T47D (cell line): ENCODE data around the gene SLC39A5.
"Not testable (repeated sequence)": the region's sequence is repeated elsewhere in the genome, so short reads cannot be mapped to it uniquely, and the experiment has no call there.

ENCODE experiments used
- DNase-seq, 2 experiments: peaks; one replicate each; pipeline versions ENCODE4 v3.0.0 to v3.0.0-alpha.2; 2011 to 2012; ENCODE audit warnings: low read depth in 1 of 2, low spot score in 1 of 2
- JUND ChIP-seq: IDR thresholded peaks from 2 replicates; pipeline ENCODE4 v1.6.1; 2012; ENCODE audit warnings: low read depth
- in situ Hi-C: cut with HindIII; loops from 2 replicates; pipeline ENCODE4 v1.10.0; 2016; ENCODE audit warnings: low sequenced_read_pairs, low pct_unique_long_range_greater_than_20kb

The SLC39A5 gene

GRCh38 chr12:56258068-56258819, 28.4 kb downstream of the SLC39A5 start, which contains the start of gene ANKRD52:
Gene ANKRD52, minus strand, starts transcription at chr12:56258384. Its CDS starts 115 bp downstream, at chr12:56258269.
- peak; percentile 80 to 88 for DNase-seq
- TF ChIP-seq JUND, result no peak
- in situ Hi-C loops, result no loop called here

DNA sequence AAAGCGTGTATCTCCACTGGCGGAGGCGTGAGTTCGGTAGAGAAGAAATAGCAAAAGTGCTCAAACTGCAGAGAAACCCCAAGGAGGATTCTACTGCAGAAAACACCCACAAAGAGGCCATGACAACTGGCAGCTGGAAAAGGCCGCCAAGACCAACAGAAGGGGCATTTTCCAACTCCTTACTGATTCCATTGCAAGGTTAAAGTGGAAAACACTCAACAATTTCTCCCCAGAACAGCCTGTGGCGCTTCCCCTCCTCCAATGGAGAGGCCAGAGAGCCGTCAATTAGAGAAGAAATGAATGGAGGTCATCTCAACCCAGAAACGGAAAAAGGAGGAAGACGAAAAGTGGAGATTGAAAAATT, 29.0 kb downstream of the SLC39A5 start:
- DNase-seq, result peak in 1 of 2 experiments; percentile 27
- TF ChIP-seq JUND, result no peak
- in situ Hi-C loops, result no loop called here

DNA sequence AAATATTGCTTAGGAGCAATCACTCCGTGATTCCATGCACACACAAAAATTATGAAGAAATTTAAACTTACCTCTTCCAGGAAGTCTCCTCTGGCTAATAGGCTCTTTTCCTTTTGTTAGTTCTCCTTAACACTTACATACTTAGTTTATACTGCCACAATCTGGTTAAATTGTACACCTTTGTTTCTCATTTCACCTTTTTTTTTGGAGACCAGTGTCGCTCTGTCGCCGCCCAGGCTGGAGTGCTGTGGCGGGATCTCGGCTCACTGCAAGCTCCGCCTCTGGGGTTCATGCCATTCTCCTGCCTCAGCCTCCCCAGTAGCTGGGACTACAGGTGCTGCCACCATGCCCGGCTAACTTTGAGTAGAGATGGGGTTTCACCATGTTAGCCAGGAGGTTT, 30.5 kb downstream of the SLC39A5 start:
- in situ Hi-C loops, result no loop called here
- DNase-seq, result no peak
- no peak for TF ChIP-seq JUND

- in situ Hi-C loops, result no loop called here
- no peak for TF ChIP-seq JUND
- no peak for DNase-seq
Observed at GRCh38 chr12:56260921-56261320, 31.1 kb downstream of the SLC39A5 start.

DNA sequence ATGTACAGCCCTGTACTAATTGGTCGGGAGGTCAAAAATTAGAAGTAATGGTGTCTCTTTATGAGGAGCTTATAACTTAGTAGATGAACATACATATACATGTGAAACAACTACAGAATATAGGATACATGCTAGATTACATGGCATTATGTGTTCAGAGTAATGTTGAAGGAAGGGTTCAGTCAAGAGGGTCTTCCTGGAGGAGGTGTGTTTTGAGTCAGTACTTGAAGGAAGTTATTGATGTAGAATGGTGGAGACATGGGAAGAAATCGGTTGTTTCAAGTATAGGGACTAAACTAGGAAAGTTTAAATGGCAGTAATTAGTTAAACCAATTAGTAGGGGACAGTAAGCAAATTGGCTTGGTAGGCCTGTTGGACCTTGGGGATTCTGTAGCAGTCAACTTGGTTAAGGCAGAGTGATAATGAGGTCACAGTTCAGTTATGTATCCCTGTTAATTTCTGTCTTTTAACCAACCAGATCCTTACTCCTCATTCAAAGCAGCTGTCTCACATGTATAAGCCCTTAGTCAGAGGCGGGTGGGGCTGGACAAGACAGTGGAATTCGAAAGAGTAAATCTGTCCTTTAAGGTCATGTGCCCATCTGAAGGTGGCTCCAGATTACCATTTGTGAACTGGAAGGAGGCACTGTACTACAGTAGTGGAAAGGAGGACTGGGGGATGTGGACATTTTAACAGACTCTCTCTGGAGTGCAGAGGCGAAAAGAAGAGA, 31.8 kb downstream of the SLC39A5 start:
- TF ChIP-seq JUND, result no peak
- in situ Hi-C loops, result no loop called here
- DNase-seq, result no peak

DNA sequence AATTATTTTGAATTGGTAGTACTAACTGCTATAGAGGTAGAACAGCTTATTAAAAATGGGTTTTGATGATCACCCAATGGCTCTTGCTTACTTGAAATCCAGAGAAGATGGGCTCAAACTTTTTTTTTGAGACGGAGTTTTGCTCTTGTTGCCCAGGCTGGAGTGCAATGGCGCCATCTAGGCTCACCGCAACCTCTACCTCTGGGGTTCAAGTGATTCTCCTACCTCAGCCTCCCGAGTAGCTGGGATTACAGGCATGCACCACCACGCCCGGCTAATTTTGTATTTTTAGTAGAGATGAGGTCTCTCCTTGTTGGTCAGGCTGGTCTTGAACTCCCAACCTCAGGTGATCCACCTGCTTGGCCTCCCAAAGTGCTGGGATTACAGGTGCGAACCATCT, 33.1 kb downstream of the SLC39A5 start:
- DNase-seq, in situ Hi-C loops: not testable (repeated sequence)

DNA sequence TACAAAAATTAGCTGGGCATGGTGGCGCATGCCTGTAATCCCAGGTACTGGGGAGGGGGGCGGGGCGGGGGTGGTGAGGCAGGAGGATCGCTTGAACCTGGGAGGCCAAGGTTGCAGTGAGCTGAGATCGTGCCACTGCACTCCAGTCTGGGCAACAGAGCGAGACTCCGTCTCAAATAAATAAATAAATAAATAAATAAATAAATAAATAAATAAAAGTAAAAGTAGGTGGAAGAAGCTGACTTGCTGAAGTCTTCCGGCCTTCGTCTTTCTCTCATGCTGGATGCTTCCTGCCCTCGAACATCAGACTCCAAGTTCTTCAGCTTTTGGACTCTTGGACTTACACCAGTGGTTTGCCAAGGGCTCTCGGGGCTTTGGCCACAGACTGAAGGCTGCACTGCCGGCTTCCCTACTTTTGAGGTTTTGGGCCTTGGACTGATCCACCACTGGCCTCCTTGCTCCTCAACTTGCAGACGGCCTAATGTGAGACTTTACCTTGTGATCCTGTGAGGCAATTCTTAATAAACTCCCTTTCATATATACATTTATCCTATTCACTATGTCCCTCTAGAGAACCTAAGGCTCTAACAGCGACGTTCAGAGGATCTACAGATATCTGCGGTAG, 36.3 kb downstream of the SLC39A5 start:
- in situ Hi-C loops, DNase-seq: not testable (repeated sequence)

- in situ Hi-C loops, result no loop called here
- TF ChIP-seq JUND, result no peak
- peak; percentile 92 to 96 for DNase-seq
Observed at GRCh38 chr12:56266693-56267442, 37.0 kb downstream of the SLC39A5 start, which contains the start of gene COQ10A. Gene COQ10A, plus strand, starts transcription at chr12:56266942. Its CDS starts 177 bp downstream, at chr12:56267119.

- in situ Hi-C loops, result no loop called here
- DNase-seq, result no peak
- TF ChIP-seq JUND, result no peak
Observed at GRCh38 chr12:56267443-56268071, 37.7 kb downstream of the SLC39A5 start.

DNA sequence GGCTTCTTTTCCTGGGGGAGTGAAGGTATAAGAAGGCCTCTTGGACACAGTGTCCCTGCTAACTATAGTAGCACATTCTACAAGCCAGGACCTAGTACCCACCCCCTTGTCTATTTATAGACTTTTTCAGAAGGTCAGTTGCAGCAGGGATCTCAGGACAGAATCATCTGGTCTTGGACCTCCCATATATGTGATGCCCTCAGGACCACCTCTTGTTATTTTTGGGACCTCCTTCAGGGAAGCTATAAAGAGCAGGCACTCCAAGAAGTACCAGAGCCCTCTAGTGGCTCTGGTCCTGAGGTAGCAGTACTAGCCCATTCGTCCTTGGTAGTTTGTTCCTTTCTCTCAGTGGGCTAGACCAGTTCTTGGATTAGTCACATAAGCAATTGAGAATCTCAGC, 41.2 kb downstream of the SLC39A5 start:
- in situ Hi-C loops, result no loop called here
- DNase-seq, result peak; percentile 51 to 53
- TF ChIP-seq JUND, result no peak

DNA sequence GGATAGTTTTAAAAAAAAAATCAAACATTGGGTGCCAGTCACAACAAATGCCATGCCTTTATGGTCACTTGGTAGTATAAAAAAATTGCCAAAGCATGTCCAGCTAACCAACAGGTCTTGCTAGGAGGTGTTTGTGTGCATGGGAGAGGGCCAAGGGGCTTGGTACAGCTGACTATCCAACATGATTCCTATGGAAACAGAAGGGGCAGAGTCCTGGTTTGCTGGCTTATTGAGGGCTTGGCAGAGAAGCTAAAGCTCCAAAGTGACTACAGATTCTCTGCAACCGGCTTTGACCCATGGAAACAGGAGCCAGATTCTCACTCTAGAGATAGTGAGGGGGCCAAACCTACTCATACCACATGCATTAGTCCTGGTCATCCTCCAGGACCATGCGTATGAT, 42.6 kb downstream of the SLC39A5 start:
- DNase-seq, in situ Hi-C loops: not testable (repeated sequence)

GRCh38 chr12:56274299-56274698, 44.4 kb downstream of the SLC39A5 start:
- in situ Hi-C loops, result no loop called here
- no peak for DNase-seq
- TF ChIP-seq JUND, result no peak
